Calu3 (cell line): ENCODE data around the gene TSHZ2. TPM values are rescaled to one million over a fixed set of nuclear protein-coding genes. Genes with fewer than 3 reads are reported as not detected.

Source experiments
- BruUV-seq: library from RNA; stranded (reverse); fragments of 400-500 nt; replicated peaks from 2 replicates; lab custom pipeline; 2021; lab: Mats Ljungman, UMichigan
- CTCF ChIA-PET: fragments of 300-600 bp; sonication (Branson Sonifier 250); formaldehyde crosslinking; loops from one replicate; lab custom pipeline; 2022; ENCODE audit warnings: antibody characterized with exemption; lab: Charles Lee
- DNase-seq: peaks from one replicate; pipeline ENCODE4 v3.0.0; 2022
- H3K27ac Mint-ChIP-seq: one replicate; pipeline ENCODE4 v1.8.0; 2022; ENCODE audit warnings: mixed read lengths; ENCODE audit not compliant: unreplicated experiment
- H3K27me3 Mint-ChIP-seq: one replicate; pipeline ENCODE4 v1.8.0; 2022; ENCODE audit warnings: mixed read lengths; ENCODE audit not compliant: unreplicated experiment
- H3K36me3 Mint-ChIP-seq: one replicate; pipeline ENCODE4 v1.8.0; 2022; ENCODE audit warnings: mild to moderate bottlenecking, moderate library complexity, mixed read lengths; ENCODE audit not compliant: insufficient read depth, unreplicated experiment
- H3K4me1 Mint-ChIP-seq: one replicate; pipeline ENCODE4 v1.8.0; 2022; ENCODE audit warnings: mild to moderate bottlenecking, low read depth, mixed read lengths; ENCODE audit not compliant: unreplicated experiment
- H3K4me3 Mint-ChIP-seq: one replicate; pipeline ENCODE4 v1.8.0; 2022; ENCODE audit warnings: mild to moderate bottlenecking, low read depth, moderate library complexity, mixed read lengths; ENCODE audit not compliant: unreplicated experiment
- H3K9me3 Mint-ChIP-seq: one replicate; pipeline ENCODE4 v1.8.0; 2022; ENCODE audit warnings: low read depth, mixed read lengths; ENCODE audit not compliant: unreplicated experiment
- CTCF ChIP-seq: fragments of 200-600 bp; IDR thresholded peaks from one replicate; pipeline ENCODE4 v1.8.0; 2022; ENCODE audit warnings: antibody characterized with exemption; ENCODE audit not compliant: unreplicated experiment
- intact Hi-C: fragments of 100-400 bp; cut with micrococcal nuclease; formaldehyde crosslinking; loops from one replicate; pipeline ENCODE4 v1.10.0; 2022; ENCODE audit not compliant: unreplicated experiment
- total RNA-seq: library from RNA; stranded (reverse); gene quantifications from 2 replicates; pipeline ENCODE4 v1.2.3, GENCODE V29; 2022

Gene TSHZ2
- total RNA-seq, 1 experiment from 2014 or later, result not detected

- H3K4me3 Mint-ChIP-seq, result no peak overlapping the region
- CTCF ChIA-PET, result no interaction called here
These were observed 97.0 kb downstream of the TSHZ2 start for GRCh38 chr20:53069132-53069531.

GRCh38 chr20:53070224-53070623 lies 98.1 kb downstream of the TSHZ2 start:
- no peak for DNase-seq
- H3K27ac Mint-ChIP-seq, result no peak overlapping the region
- TF ChIP-seq CTCF, result no peak
- no TSS peak for BruUV-seq
- CTCF ChIA-PET, result interaction anchor here (0.7 kb wide), 1 partner anchor 65 kb away, joined by 4 read pairs; no protein-coding TSS in a partner anchor
- no peaks in the 10 kb centered on the region for H3K4me1 Mint-ChIP-seq
- H3K36me3 Mint-ChIP-seq, result no peaks in the 10 kb centered on the region
- no peaks in the 10 kb centered on the region for H3K9me3 Mint-ChIP-seq
- intact Hi-C loops, result no loop called here
- no peak overlapping the region for H3K4me3 Mint-ChIP-seq
- peaks cover 72% of the 10 kb centered on the region for H3K27me3 Mint-ChIP-seq

More at GRCh38 chr20:53069132-53069531, 97.0 kb downstream of the TSHZ2 start:
- no TSS peak for BruUV-seq
- H3K9me3 Mint-ChIP-seq, result no peaks in the 10 kb centered on the region
- TF ChIP-seq CTCF, result no peak
- H3K27me3 Mint-ChIP-seq, result peaks cover 73% of the 10 kb centered on the region
- DNase-seq, result no peak
- H3K4me1 Mint-ChIP-seq, result no peaks in the 10 kb centered on the region
- intact Hi-C loops, result no loop called here
- H3K36me3 Mint-ChIP-seq, result no peaks in the 10 kb centered on the region
- H3K27ac Mint-ChIP-seq, result no peak overlapping the region

GRCh38 chr20:53070706-53071392 lies 98.7 kb downstream of the TSHZ2 start:
- intact Hi-C loops, result no loop called here
- Mint-ChIP-seq H3K36me3 (no peaks in the 10 kb centered on the region), H3K27ac (no peak overlapping the region), H3K27me3 (peaks cover 66% of the 10 kb centered on the region), H3K9me3 (no peaks in the 10 kb centered on the region), H3K4me1 (no peaks in the 10 kb centered on the region), H3K4me3 (no peak overlapping the region)
- TF ChIP-seq CTCF, result no peak
- CTCF ChIA-PET, result no interaction called here
- DNase-seq, result no peak
- BruUV-seq, result no TSS peak

GRCh38 chr20:53071833-53072232 lies 99.7 kb downstream of the TSHZ2 start:
- intact Hi-C loops, result no loop called here
- Mint-ChIP-seq H3K36me3 (no peaks in the 10 kb centered on the region), H3K27ac (no peak overlapping the region), H3K4me3 (no peak overlapping the region), H3K9me3 (no peaks in the 10 kb centered on the region), H3K4me1 (no peaks in the 10 kb centered on the region), H3K27me3 (peaks cover 56% of the 10 kb centered on the region)
- no TSS peak for BruUV-seq
- TF ChIP-seq CTCF, result no peak
- no peak for DNase-seq
- CTCF ChIA-PET, result no interaction called here
